Loucy (cell line): ENCODE data around the gene PLS1.
"Not testable (repeated sequence)": the region's sequence is repeated elsewhere in the genome, so short reads cannot be mapped to it uniquely, and the experiment has no call there.

ENCODE experiments used
- H2AFZ ChIP-seq: fragments of 200-600 bp; sonication (generic); 2 replicates; pipeline ENCODE4 v1.6.0; 2016; ENCODE audit warnings: antibody characterized with exemption, mild to moderate bottlenecking, low read length, moderate library complexity
- H3F3A ChIP-seq: fragments of 200-600 bp; 2 replicates; pipeline ENCODE4 v1.6.0; 2016; ENCODE audit warnings: antibody characterized with exemption, low read depth, mild to moderate bottlenecking
- H3K27me3 ChIP-seq: fragments of 200-600 bp; sonication (generic); 2 replicates; pipeline ENCODE4 v1.6.1; 2014; ENCODE audit warnings: low read length, mild to moderate bottlenecking; ENCODE audit not compliant: insufficient read depth, poor library complexity, severe bottlenecking
- H3K36me3 ChIP-seq: fragments of 200-600 bp; sonication (generic); 2 replicates; pipeline ENCODE4 v1.6.1; 2016; ENCODE audit warnings: low read length; ENCODE audit not compliant: insufficient read depth
- H3K4me1 ChIP-seq: fragments of 200-600 bp; sonication (generic); 2 replicates; pipeline ENCODE4 v1.5.1; 2014; ENCODE audit warnings: low read length, mild to moderate bottlenecking; ENCODE audit not compliant: insufficient read depth, poor library complexity, severe bottlenecking
- H3K4me2 ChIP-seq: fragments of 200-600 bp; sonication (generic); 2 replicates; pipeline ENCODE4 v1.6.0; 2014; ENCODE audit warnings: antibody characterized with exemption, low read length, low read depth, mild to moderate bottlenecking; ENCODE audit not compliant: poor library complexity, severe bottlenecking
- H3K4me3 ChIP-seq: fragments of 200-600 bp; sonication (generic); 2 replicates; pipeline ENCODE4 v1.5.1; 2014; ENCODE audit warnings: low read length, mild to moderate bottlenecking, mixed read lengths; ENCODE audit not compliant: poor library complexity, severe bottlenecking
- H3K79me2 ChIP-seq: fragments of 200-600 bp; sonication (generic); 2 replicates; pipeline ENCODE4 v1.6.1; 2014; ENCODE audit warnings: low read length; ENCODE audit not compliant: insufficient read depth
- H3K9ac ChIP-seq: fragments of 200-600 bp; sonication (generic); 2 replicates; pipeline ENCODE4 v1.6.0; 2014; ENCODE audit warnings: mild to moderate bottlenecking, low read depth, low read length, moderate library complexity; ENCODE audit not compliant: poor library complexity, severe bottlenecking
- H3K9me2 ChIP-seq: fragments of 200-600 bp; sonication (generic); replicated peaks from 2 replicates; pipeline ENCODE4 v1.6.1; 2016; ENCODE audit warnings: low read depth, low read length, mixed read lengths
- H3K9me3 ChIP-seq: fragments of 200-600 bp; sonication (generic); 2 replicates; pipeline ENCODE4 v1.6.1; 2014; ENCODE audit warnings: mild to moderate bottlenecking, antibody characterized with exemption, low read length, low read depth; ENCODE audit not compliant: insufficient read depth
- H4K20me1 ChIP-seq: fragments of 200-600 bp; sonication (generic); 2 replicates; pipeline ENCODE4 v1.6.0; 2014; ENCODE audit warnings: antibody characterized with exemption, low read length, mild to moderate bottlenecking; ENCODE audit not compliant: insufficient read depth, poor library complexity, severe bottlenecking
- EZH2phosphoT487 ChIP-seq: fragments of 200-600 bp; IDR thresholded peaks from 2 replicates; pipeline ENCODE4 v1.6.1; 2018; ENCODE audit warnings: antibody characterized with exemption, mild to moderate bottlenecking, moderate library complexity, borderline replicate concordance
- TF ChIP-seq, protein P1 (sequence below): fragments of 200-600 bp; sonication (generic); conservative IDR thresholded peaks from 2 replicates; pipeline ENCODE4 v1.5.1; 2014; ENCODE audit warnings: mild to moderate bottlenecking, antibody characterized with exemption, low read length

PLS1 gene

DNA sequence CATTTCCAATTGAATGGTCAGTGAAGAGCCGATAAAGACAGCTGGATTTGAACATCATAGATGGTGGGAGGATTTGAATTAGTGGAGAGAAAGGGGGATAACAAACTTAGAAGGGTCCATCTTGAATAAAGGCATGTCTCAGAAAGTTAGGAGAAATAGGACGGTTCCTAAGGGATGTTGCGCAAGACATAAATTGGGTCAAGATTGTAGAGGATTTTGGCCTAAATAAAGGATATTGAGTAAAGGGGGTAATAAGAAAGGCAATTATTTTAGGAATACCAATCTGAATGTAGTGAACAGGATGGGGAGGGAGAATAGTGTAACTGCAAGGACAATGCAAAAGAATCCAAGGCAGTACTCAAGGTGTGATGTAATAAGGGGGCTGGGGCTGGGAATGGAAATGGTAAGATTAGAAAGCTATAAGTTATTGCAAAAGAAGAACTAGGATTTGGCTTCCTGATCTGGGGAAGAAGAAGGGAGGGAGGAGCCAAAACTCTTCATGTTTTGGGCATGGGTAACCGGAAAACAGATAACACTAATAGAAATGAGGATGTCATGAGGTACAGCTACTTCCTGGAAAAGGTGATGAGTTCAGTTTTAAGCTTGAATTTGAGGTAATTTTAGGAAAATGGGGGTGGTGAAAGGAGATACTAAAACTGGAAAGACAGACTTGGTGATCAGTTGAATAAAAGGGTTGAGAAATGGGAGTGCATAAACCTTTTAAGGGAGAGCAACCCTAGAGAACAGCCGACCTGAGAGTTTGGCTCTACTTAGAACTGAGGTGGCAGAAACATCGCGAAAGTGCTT lies 110.3 kb downstream of the PLS1 start:
- Histone ChIP-seq H3K79me2 (no peaks in the 10 kb centered on the region), H3F3A (no peaks in the 10 kb centered on the region), H4K20me1 (no peaks in the 10 kb centered on the region), H3K4me3 (no peak overlapping the region), H3K4me2 (no peak overlapping the region), H2AFZ (no peak overlapping the region), H3K9ac (no peak overlapping the region), H3K27me3 (no peaks in the 10 kb centered on the region), H3K9me3 (no peaks in the 10 kb centered on the region), H3K9me2 (no peaks in the 10 kb centered on the region), H3K4me1 (no peaks in the 10 kb centered on the region), H3K36me3 (no peaks in the 10 kb centered on the region)
- TF ChIP-seq EZH2phosphoT487: no peak
- TF ChIP-seq, protein P1, sequence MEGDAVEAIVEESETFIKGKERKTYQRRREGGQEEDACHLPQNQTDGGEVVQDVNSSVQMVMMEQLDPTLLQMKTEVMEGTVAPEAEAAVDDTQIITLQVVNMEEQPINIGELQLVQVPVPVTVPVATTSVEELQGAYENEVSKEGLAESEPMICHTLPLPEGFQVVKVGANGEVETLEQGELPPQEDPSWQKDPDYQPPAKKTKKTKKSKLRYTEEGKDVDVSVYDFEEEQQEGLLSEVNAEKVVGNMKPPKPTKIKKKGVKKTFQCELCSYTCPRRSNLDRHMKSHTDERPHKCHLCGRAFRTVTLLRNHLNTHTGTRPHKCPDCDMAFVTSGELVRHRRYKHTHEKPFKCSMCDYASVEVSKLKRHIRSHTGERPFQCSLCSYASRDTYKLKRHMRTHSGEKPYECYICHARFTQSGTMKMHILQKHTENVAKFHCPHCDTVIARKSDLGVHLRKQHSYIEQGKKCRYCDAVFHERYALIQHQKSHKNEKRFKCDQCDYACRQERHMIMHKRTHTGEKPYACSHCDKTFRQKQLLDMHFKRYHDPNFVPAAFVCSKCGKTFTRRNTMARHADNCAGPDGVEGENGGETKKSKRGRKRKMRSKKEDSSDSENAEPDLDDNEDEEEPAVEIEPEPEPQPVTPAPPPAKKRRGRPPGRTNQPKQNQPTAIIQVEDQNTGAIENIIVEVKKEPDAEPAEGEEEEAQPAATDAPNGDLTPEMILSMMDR: no peak

- H3K4me2 ChIP-seq: no peak overlapping the region
- no peak overlapping the region for H3K9ac ChIP-seq
- no peaks in the 10 kb centered on the region for H3K9me3 ChIP-seq
- H2AFZ ChIP-seq: no peak overlapping the region
- no peaks in the 10 kb centered on the region for H3K4me1 ChIP-seq
- no peaks in the 10 kb centered on the region for H3K9me2 ChIP-seq
- H3K79me2 ChIP-seq: no peaks in the 10 kb centered on the region
- no peaks in the 10 kb centered on the region for H3K27me3 ChIP-seq
- H4K20me1 ChIP-seq: no peaks in the 10 kb centered on the region
- no peaks in the 10 kb centered on the region for H3F3A ChIP-seq
- no peak overlapping the region for H3K4me3 ChIP-seq
- TF ChIP-seq, protein P1: no peak
- TF ChIP-seq EZH2phosphoT487: no peak
- no peaks in the 10 kb centered on the region; the same call in 1 of the 2 replicates for H3K36me3 ChIP-seq
Measured at GRCh38 chr3:142709207-142709606, 113.0 kb downstream of the PLS1 start.

DNA sequence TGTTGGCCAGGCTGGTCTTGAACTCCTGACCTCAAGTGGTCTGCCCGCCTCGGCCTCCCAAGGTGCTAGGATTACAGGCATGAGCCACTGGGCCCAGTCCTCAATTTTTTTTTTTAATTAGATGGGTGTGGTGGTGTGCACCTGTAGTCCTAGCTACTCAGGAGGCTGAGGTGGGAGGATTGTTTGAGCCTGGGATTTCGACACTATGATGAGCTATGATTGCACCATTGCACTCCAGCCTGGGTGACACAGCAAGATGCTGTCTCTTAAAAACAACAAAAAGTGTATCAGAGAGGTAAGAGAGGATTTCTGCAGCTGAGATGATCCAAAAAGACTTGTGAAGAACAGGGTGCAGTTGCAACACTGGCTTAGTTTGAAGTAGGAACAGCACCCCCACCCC lies 118.7 kb downstream of the PLS1 start:
- H3K9ac ChIP-seq, H4K20me1 ChIP-seq, H3K9me2 ChIP-seq, H3K79me2 ChIP-seq, H3K27me3 ChIP-seq, H3K9me3 ChIP-seq, H3K4me2 ChIP-seq, H3K4me1 ChIP-seq, H2AFZ ChIP-seq, H3K36me3 ChIP-seq, H3K4me3 ChIP-seq, H3F3A ChIP-seq: not testable (repeated sequence)

- H3K79me2 ChIP-seq: no peaks in the 10 kb centered on the region
Measured at GRCh38 chr3:142716102-142716501, 119.9 kb downstream of the PLS1 start.

More at GRCh38 chr3:142716102-142716501, 119.9 kb downstream of the PLS1 start:
- Histone ChIP-seq H2AFZ (no peak overlapping the region), H3K4me2 (no peak overlapping the region), H3K9me3 (no peaks in the 10 kb centered on the region), H3K36me3 (no peaks in the 10 kb centered on the region; the same call in 1 of the 2 replicates), H4K20me1 (no peaks in the 10 kb centered on the region), H3F3A (no peaks in the 10 kb centered on the region), H3K4me3 (no peak overlapping the region), H3K27me3 (no peaks in the 10 kb centered on the region), H3K4me1 (no peaks in the 10 kb centered on the region), H3K9me2 (no peaks in the 10 kb centered on the region), H3K9ac (no peak overlapping the region)
- TF ChIP-seq EZH2phosphoT487: no peak
- TF ChIP-seq, protein P1: no peak
